Sigmoid colon (tissue), 7 donors: ENCODE measurements around the gene BLOC1S6. TPM values are rescaled to one million over a fixed set of nuclear protein-coding genes. Genes with fewer than 3 reads are reported as not detected.

ENCODE experiments used
- DNase-seq: peaks from one replicate; pipeline ENCODE4 v3.0.0-alpha.2; 2019
- H3K27ac ChIP-seq, 4 donors: fragments of 200-600 bp; sonication (generic); one replicate each; pipeline ENCODE4 v1.5.1; 2016 to 2019; ENCODE audit warnings: mild to moderate bottlenecking in 1 of 4
- H3K27me3 ChIP-seq, 3 donors: fragments of 200-600 bp; sonication (generic); one replicate each; pipeline ENCODE4 v1.5.1; 2019; ENCODE audit warnings: mild to moderate bottlenecking in 1 of 3
- H3K36me3 ChIP-seq, 4 donors: fragments of 200-600 bp; sonication (generic); one replicate each; pipeline ENCODE4 v1.5.1; 2016 to 2019
- H3K4me1 ChIP-seq, 4 donors: fragments of 200-600 bp; sonication (generic); one replicate each; pipeline ENCODE4 v1.5.1; 2017 to 2019
- H3K4me3 ChIP-seq, 4 donors: fragments of 200-600 bp; sonication (generic); one replicate each; pipeline ENCODE4 v1.5.1; 2017 to 2019; ENCODE audit warnings: mild to moderate bottlenecking in 2 of 4, moderate library complexity in 1 of 4
- H3K9me3 ChIP-seq, 4 donors: fragments of 200-600 bp in 3 of 4; sonication (generic) in 3 of 4; one replicate each; pipeline versions ENCODE4 v1.5.1 to v1.6.1; 2013 to 2019
- CTCF ChIP-seq, 4 experiments: fragments of 450-650 bp in 3 of 4; fragments of 200-600 bp in 1 of 4; IDR thresholded peaks; one replicate each; pipeline ENCODE4 v1.5.1; 2016 to 2019; ENCODE audit warnings: antibody characterized with exemption in 4 of 4, mild to moderate bottlenecking in 3 of 4, moderate library complexity in 2 of 4
- EP300 ChIP-seq, 4 donors: sonication (generic); formaldehyde crosslinking; IDR thresholded peaks; one replicate each; pipeline ENCODE4 v1.6.1; 2017; ENCODE audit warnings: antibody characterized with exemption in 4 of 4
- POLR2A ChIP-seq, 2 donors: fragments of 450-650 bp; IDR thresholded peaks; one replicate each; pipeline ENCODE4 v1.6.1; 2016; ENCODE audit warnings: antibody characterized with exemption in 2 of 2, mild to moderate bottlenecking in 2 of 2, moderate library complexity in 2 of 2
- POLR2AphosphoS5 ChIP-seq, 4 donors: sonication (generic); formaldehyde crosslinking; IDR thresholded peaks; one replicate each; pipeline ENCODE4 v1.6.1; 2017; ENCODE audit warnings: antibody characterized with exemption in 4 of 4
- WGBS, 2 donors: extraction: QIAGEN DNeasy Blood & Tissue Kit; methylation state at CpG; one replicate each; pipeline ENCODE4 v1.1.7; 2013; 5-methylcytosine and 5-hydroxymethylcytosine counted together
- intact Hi-C: fragments of 100-400 bp; cut with DNase I; formaldehyde crosslinking; loops from one replicate; pipeline ENCODE4 v1.15.1; 2023
- polyA plus RNA-seq, 3 donors: library from polyadenylated mRNA; stranded (reverse); fragments of 200-250 nt; gene quantifications; one replicate each; pipeline ENCODE4 v1.2.3, GENCODE V29; 2013
- total RNA-seq, 4 donors: library from RNA; depleted of rRNA; stranded (reverse); fragments of >200 nt; gene quantifications; one replicate each; pipeline ENCODE4 v1.1.0, GENCODE V29; 2016
- donor health status: healthy with polysubstance abuse.
- donor health status: Bipolar disorder and iron deficiency.
- donor health status: healthy.

Gene BLOC1S6
- total and polyA plus RNA-seq, 7 donors = 23.2 to 89.1 (median 40.2) TPM

GRCh38 chr15:45606841-45607240 is 19.7 kb downstream of the BLOC1S6 start:
- peaks cover 0 to 3% (median 0%) of the 10 kb centered on the region in 4 donors for H3K4me1 ChIP-seq
- H3K9me3 ChIP-seq = no peaks in the 10 kb centered on the region
- 92 to 93% methylated on average over 1 of the region's 1 CpG for WGBS, 2 donors
- no peak overlapping the region for H3K4me3 ChIP-seq
- intact Hi-C loops = no loop called here
- H3K27ac ChIP-seq = no peak overlapping the region
- H3K36me3 ChIP-seq = peaks cover 5 to 45% (median 13%) of the 10 kb centered on the region in 4 donors
- DNase-seq = no peak
- TF ChIP-seq POLR2A (IDR thresholded peaks at IDR 0.05) (no peak), EP300 (IDR thresholded peaks at IDR 0.05) (no peak), CTCF (IDR thresholded peaks at IDR 0.05) (no peak), POLR2AphosphoS5 (IDR thresholded peaks at IDR 0.05) (no peak)
- no peaks in the 10 kb centered on the region for H3K27me3 ChIP-seq

- H3K36me3 ChIP-seq = peaks cover 0 to 35% (median 6%) of the 10 kb centered on the region in 4 donors
- WGBS, 2 donors = 6 to 20% methylated on average over 4 of the region's 4 CpGs
- intact Hi-C loops = no loop called here
- no peak for TF ChIP-seq POLR2AphosphoS5 (IDR thresholded peaks at IDR 0.05)
- TF ChIP-seq EP300 (IDR thresholded peaks at IDR 0.05) = no peak
- TF ChIP-seq POLR2A (IDR thresholded peaks at IDR 0.05) = no peak
- no peak for TF ChIP-seq CTCF (IDR thresholded peaks at IDR 0.05)
- no peak overlapping the region for H3K27ac ChIP-seq
- DNase-seq = no peak
- peaks cover 0 to 6% (median 0%) of the 10 kb centered on the region in 4 donors for H3K4me1 ChIP-seq
- H3K4me3 ChIP-seq = no peak overlapping the region
- H3K27me3 ChIP-seq = no peaks in the 10 kb centered on the region
- H3K9me3 ChIP-seq = no peaks in the 10 kb centered on the region
Measured at GRCh38 chr15:45611305-45611704, 24.1 kb downstream of the BLOC1S6 start.

- no peak overlapping the region for H3K27ac ChIP-seq
- H3K4me1 ChIP-seq = peaks cover 0 to 6% (median 0%) of the 10 kb centered on the region in 4 donors
- H3K9me3 ChIP-seq = no peaks in the 10 kb centered on the region
- no peak for TF ChIP-seq EP300 (IDR thresholded peaks at IDR 0.05)
- TF ChIP-seq POLR2AphosphoS5 (IDR thresholded peaks at IDR 0.05) = no peak
- TF ChIP-seq POLR2A (IDR thresholded peaks at IDR 0.05) = no peak
- no peak for TF ChIP-seq CTCF (IDR thresholded peaks at IDR 0.05)
- H3K4me3 ChIP-seq = no peak overlapping the region
- no peaks in the 10 kb centered on the region for H3K27me3 ChIP-seq
- 42 to 61% methylated on average over 1 of the region's 1 CpG for WGBS, 2 donors
- peaks cover 0 to 19% (median 0%) of the 10 kb centered on the region in 4 donors for H3K36me3 ChIP-seq
- intact Hi-C loops = no loop called here
- DNase-seq = no peak
Measured at GRCh38 chr15:45612790-45613415, 25.7 kb downstream of the BLOC1S6 start.

GRCh38 chr15:45616901-45617323 is 29.7 kb downstream of the BLOC1S6 start:
- H3K27ac ChIP-seq = no peak overlapping the region
- no peak for TF ChIP-seq POLR2AphosphoS5 (IDR thresholded peaks at IDR 0.05)
- TF ChIP-seq EP300 (IDR thresholded peaks at IDR 0.05) = no peak
- no peak for TF ChIP-seq CTCF (IDR thresholded peaks at IDR 0.05)
- no peak for TF ChIP-seq POLR2A (IDR thresholded peaks at IDR 0.05)
- no peak for DNase-seq
- H3K9me3 ChIP-seq = no peaks in the 10 kb centered on the region
- H3K4me3 ChIP-seq = no peak overlapping the region
- H3K4me1 ChIP-seq = peaks cover 0 to 6% (median 0%) of the 10 kb centered on the region in 4 donors
- no peaks in the 10 kb centered on the region for H3K27me3 ChIP-seq
- WGBS, 2 donors = 20 to 62% methylated on average over 3 of the region's 3 CpGs
- intact Hi-C loops = no loop called here
- no peaks in the 10 kb centered on the region for H3K36me3 ChIP-seq

- no peaks in the 10 kb centered on the region for H3K36me3 ChIP-seq
- H3K4me1 ChIP-seq = peaks cover 0 to 6% (median 0%) of the 10 kb centered on the region in 4 donors
- no peak overlapping the region for H3K27ac ChIP-seq
- WGBS, 2 donors = 88 to 90% methylated on average over 5 of the region's 5 CpGs
- TF ChIP-seq POLR2AphosphoS5 (IDR thresholded peaks at IDR 0.05) = no peak
- no peak for TF ChIP-seq CTCF (IDR thresholded peaks at IDR 0.05)
- no peak for TF ChIP-seq POLR2A (IDR thresholded peaks at IDR 0.05)
- no peak for TF ChIP-seq EP300 (IDR thresholded peaks at IDR 0.05)
- no peak for DNase-seq
- intact Hi-C loops = no loop called here
- H3K9me3 ChIP-seq = no peaks in the 10 kb centered on the region
- H3K27me3 ChIP-seq = no peaks in the 10 kb centered on the region
- no peak overlapping the region for H3K4me3 ChIP-seq
Measured at GRCh38 chr15:45618813-45619212, 31.6 kb downstream of the BLOC1S6 start.
